Measurements from ENCODE around the gene OR2A14.

- TF ChIP-seq POLR2A (IDR thresholded peaks at IDR 0.05; ENCODE audit: low read depth, low read length) (no peak), POLR2AphosphoS5 (IDR thresholded peaks at IDR 0.05; ENCODE audit: low read depth, low read length) (no peak), TAF1 (IDR thresholded peaks at IDR 0.05; ENCODE audit: borderline replicate concordance, low read depth, low read length) (no peak)
Measured at GRCh38 chr7:144134116-144134515, 11.1 kb downstream of the OR2A14 start.
